Activated effector memory CD4-positive, alpha-beta T cell treated with Interleukin-2 at 50 U/mL for 16 hours (primary cell): ENCODE measurements around the gene LGALS13.

Experiments used
- DNase-seq: peaks from one replicate; pipeline ENCODE4 v3.0.0-alpha.2; 2020

Gene LGALS13

GRCh38 chr19:39602224-39602623 is at the start of gene LGALS13:
Gene LGALS13, plus strand, starts transcription at chr19:39602524. Its CDS starts 45 bp downstream, at chr19:39602569.
- DNase-seq = no peak

GRCh38 chr19:39553082-39553652 is 49.2 kb upstream of the LGALS13 start:
- DNase-seq = no peak

GRCh38 chr19:39554701-39555311 is 47.5 kb upstream of the LGALS13 start:
- DNase-seq = no peak

GRCh38 chr19:39555883-39556282 is 46.4 kb upstream of the LGALS13 start:
- no peak for DNase-seq

GRCh38 chr19:39557811-39558623 is 44.3 kb upstream of the LGALS13 start:
- no peak for DNase-seq

GRCh38 chr19:39558624-39559117 is 43.7 kb upstream of the LGALS13 start:
- DNase-seq = peak; percentile 12

GRCh38 chr19:39563408-39563807 is 38.9 kb upstream of the LGALS13 start:
- DNase-seq = no peak

GRCh38 chr19:39566064-39566463 is 36.3 kb upstream of the LGALS13 start:
- DNase-seq = no peak

- no peak for DNase-seq
These were observed 33.7 kb upstream of the LGALS13 start for GRCh38 chr19:39568604-39569003.

- DNase-seq = no peak
These were observed 19.9 kb upstream of the LGALS13 start for GRCh38 chr19:39582442-39582841.

- DNase-seq = no peak
These were observed 19.3 kb upstream of the LGALS13 start for GRCh38 chr19:39582891-39583625.

- no peak for DNase-seq
These were observed 14.8 kb upstream of the LGALS13 start for GRCh38 chr19:39587496-39587895.

GRCh38 chr19:39588066-39588465 is 14.3 kb upstream of the LGALS13 start:
- no peak for DNase-seq

- no peak for DNase-seq
These were observed 12.1 kb upstream of the LGALS13 start for GRCh38 chr19:39590265-39590664.

GRCh38 chr19:39592381-39592780 is 9.9 kb upstream of the LGALS13 start:
- DNase-seq = no peak

GRCh38 chr19:39595950-39596349 is 6.4 kb upstream of the LGALS13 start:
- no peak for DNase-seq

- no peak for DNase-seq
These were observed 5.4 kb upstream of the LGALS13 start for GRCh38 chr19:39596911-39597310.

GRCh38 chr19:39599116-39599515 is 3.2 kb upstream of the LGALS13 start:
- no peak for DNase-seq

GRCh38 chr19:39603825-39604224 is 1.5 kb downstream of the LGALS13 start:
- no peak for DNase-seq

- DNase-seq = no peak
These were observed 4.7 kb downstream of the LGALS13 start for GRCh38 chr19:39607021-39607420.

- DNase-seq = no peak
These were observed 5.2 kb downstream of the LGALS13 start for GRCh38 chr19:39607561-39607960.

- no peak for DNase-seq
These were observed 11.3 kb downstream of the LGALS13 start for GRCh38 chr19:39613597-39613996.

GRCh38 chr19:39617745-39618144 is 15.4 kb downstream of the LGALS13 start:
- DNase-seq = no peak
